Nephron progenitor cell (in vitro differentiated cells): ENCODE results near the gene CRB2.

Source experiments
- DNase-seq: peaks from one replicate; pipeline ENCODE4 v3.0.0; 2021
- H3K27ac Mint-ChIP-seq: 2 replicates; pipeline ENCODE4 v1.8.0; 2021; ENCODE audit warnings: mild to moderate bottlenecking, moderate library complexity, mixed read lengths
- H3K27me3 Mint-ChIP-seq: 2 replicates; pipeline ENCODE4 v1.8.0; 2021; ENCODE audit warnings: mild to moderate bottlenecking, low read depth, mixed read lengths; ENCODE audit not compliant: poor library complexity
- H3K36me3 Mint-ChIP-seq: 2 replicates; pipeline ENCODE4 v1.8.0; 2021; ENCODE audit warnings: low read depth, mixed read lengths
- H3K4me1 Mint-ChIP-seq: 2 replicates; pipeline ENCODE4 v1.8.0; 2021; ENCODE audit warnings: mixed read lengths
- H3K4me3 Mint-ChIP-seq: 2 replicates; pipeline ENCODE4 v1.8.0; 2021; ENCODE audit warnings: mild to moderate bottlenecking, moderate library complexity, mixed read lengths
- H3K9me3 Mint-ChIP-seq: 2 replicates; pipeline ENCODE4 v1.8.0; 2021; ENCODE audit warnings: mild to moderate bottlenecking, moderate library complexity, mixed read lengths
- CTCF ChIP-seq: fragments of 200-600 bp; sonication (generic); IDR thresholded peaks from 2 replicates; pipeline ENCODE4 v1.5.0; 2021; ENCODE audit warnings: antibody characterized with exemption

The CRB2 gene

GRCh38 chr9:123365881-123366528, 10.0 kb downstream of the CRB2 start:
- peaks cover 23% of the 10 kb centered on the region for H3K36me3 Mint-ChIP-seq
- H3K27me3 Mint-ChIP-seq = no peaks in the 10 kb centered on the region
- no peak for DNase-seq
- H3K4me1 Mint-ChIP-seq = peaks cover 71% of the 10 kb centered on the region
- TF ChIP-seq CTCF = no peak
- H3K27ac Mint-ChIP-seq = no peak overlapping the region
- no peaks in the 10 kb centered on the region for H3K9me3 Mint-ChIP-seq
- no peak overlapping the region for H3K4me3 Mint-ChIP-seq

- DNase-seq = no peak
- H3K27me3 Mint-ChIP-seq = no peaks in the 10 kb centered on the region
- H3K9me3 Mint-ChIP-seq = no peaks in the 10 kb centered on the region
- no peak for TF ChIP-seq CTCF
- H3K27ac Mint-ChIP-seq = no peak overlapping the region
- H3K4me3 Mint-ChIP-seq = no peak overlapping the region
- H3K36me3 Mint-ChIP-seq = peaks cover 38% of the 10 kb centered on the region
- H3K4me1 Mint-ChIP-seq = peaks cover 61% of the 10 kb centered on the region
Measured at GRCh38 chr9:123368023-123368422, 12.0 kb downstream of the CRB2 start.

- Mint-ChIP-seq H3K9me3 (no peaks in the 10 kb centered on the region), H3K27ac (no peak overlapping the region), H3K4me3 (no peak overlapping the region), H3K4me1 (peaks cover 55% of the 10 kb centered on the region), H3K27me3 (no peaks in the 10 kb centered on the region), H3K36me3 (peaks cover 38% of the 10 kb centered on the region)
- no peak for TF ChIP-seq CTCF
- DNase-seq = no peak
Measured at GRCh38 chr9:123368536-123369153, 12.6 kb downstream of the CRB2 start.

- Mint-ChIP-seq H3K27me3 (no peaks in the 10 kb centered on the region), H3K27ac (peak overlapping the region; percentile 31), H3K36me3 (peaks cover 38% of the 10 kb centered on the region), H3K9me3 (no peaks in the 10 kb centered on the region), H3K4me3 (no peak overlapping the region), H3K4me1 (peaks cover 55% of the 10 kb centered on the region)
- DNase-seq = no peak
- TF ChIP-seq CTCF = no peak
Measured at GRCh38 chr9:123369296-123369695, 13.3 kb downstream of the CRB2 start.

- no peaks in the 10 kb centered on the region for H3K27me3 Mint-ChIP-seq
- peaks cover 55% of the 10 kb centered on the region for H3K4me1 Mint-ChIP-seq
- H3K36me3 Mint-ChIP-seq = peaks cover 38% of the 10 kb centered on the region
- no peak for DNase-seq
- no peak for TF ChIP-seq CTCF
- no peak overlapping the region for H3K4me3 Mint-ChIP-seq
- H3K9me3 Mint-ChIP-seq = no peaks in the 10 kb centered on the region
- H3K27ac Mint-ChIP-seq = no peak overlapping the region
Measured at GRCh38 chr9:123370108-123370507, 14.1 kb downstream of the CRB2 start.
